ENCODE data around the gene CRY2. TPM values are rescaled to one million over a fixed set of nuclear protein-coding genes. Genes with fewer than 3 reads are reported as not detected.

The CRY2 gene
- total and polyA plus RNA-seq, 2 of the 13 experiments (the other 11 are each of a cell fraction or from before 2014, with no cell fraction given) = 10.1 to 12.2 TPM

GRCh38 chr11:45885274-45885920 lies 38.1 kb downstream of the CRY2 start, which contains the start of gene MAPK8IP1 (continued):
- TF ChIP-seq ZBTB44 (CRISPR knock-in tag; IDR thresholded peaks at IDR 0.05) = 0 out of 2 replicates have a peak, but pooled peaks have one; percentile 67
- TF ChIP-seq ATF7 (IDR thresholded peaks at IDR 0.05) = no peak
- TF ChIP-seq ATF7 (CRISPR knock-in tag; IDR thresholded peaks at IDR 0.05) = no peak
- no peak for TF ChIP-seq SIN3B (IDR thresholded peaks at IDR 0.05; ENCODE audit: low read length)
- TF ChIP-seq ZNF660 (CRISPR knock-in tag; IDR thresholded peaks at IDR 0.05; ENCODE audit: borderline replicate concordance, low read depth) = no peak
- TF ChIP-seq KIAA2018 (CRISPR knock-in tag; IDR thresholded peaks at IDR 0.05; ENCODE audit: borderline replicate concordance) = no peak
- TF ChIP-seq ZNF12 (CRISPR knock-in tag; IDR thresholded peaks at IDR 0.05) = 0 out of 2 replicates have a peak, but pooled peaks have one; percentile 27
- TF ChIP-seq SP140L (CRISPR knock-in tag; IDR thresholded peaks at IDR 0.05; ENCODE audit: borderline replicate concordance) = 0 out of 2 replicates have a peak, but pooled peaks have one; percentile 50
- no peak for TF ChIP-seq ZNF790 (CRISPR knock-in tag; IDR thresholded peaks at IDR 0.05; ENCODE audit: borderline replicate concordance)
- no peak for TF ChIP-seq ZNF766 (CRISPR knock-in tag; IDR thresholded peaks at IDR 0.05; ENCODE audit: borderline replicate concordance)
- no peak for TF ChIP-seq KDM1A (CRISPR knock-in tag; IDR thresholded peaks at IDR 0.05)
- TF ChIP-seq ATRX (CRISPR knock-in tag; IDR thresholded peaks at IDR 0.05; ENCODE audit: borderline replicate concordance) = no peak
- TF ChIP-seq RARA (CRISPR knock-in tag; IDR thresholded peaks at IDR 0.05) = no peak
- TF ChIP-seq ZFP36L1 (CRISPR knock-in tag; IDR thresholded peaks at IDR 0.05) = no peak
- no peak for TF ChIP-seq CENPX (CRISPR knock-in tag; IDR thresholded peaks at IDR 0.05)
- TF ChIP-seq ZSCAN5A (CRISPR knock-in tag; IDR thresholded peaks at IDR 0.05; ENCODE audit: borderline replicate concordance) = no peak
- no peak for TF ChIP-seq ZNF782 (CRISPR knock-in tag; IDR thresholded peaks at IDR 0.05; ENCODE audit: borderline replicate concordance)
- no peak for TF ChIP-seq SKI (IDR thresholded peaks at IDR 0.05; ENCODE audit: partially characterized antibody)
- no peak for TF ChIP-seq CEBPB (IDR thresholded peaks at IDR 0.05; ENCODE audit: borderline replicate concordance, low read depth, low read length)
- 0 out of 2 replicates have a peak, but pooled peaks have one; percentile 48 for TF ChIP-seq TGIF2 (CRISPR knock-in tag; IDR thresholded peaks at IDR 0.05)

Data from HepG2 (cell line).